GM19328 (cell line): Measurements from ENCODE around the gene TNPO2.

Experiments
- ATAC-seq: cut with Tn5 transposase; IDR thresholded peaks from one replicate; pipeline ENCODE4 v1.9.1; 2021; ENCODE audit warnings: mild to moderate bottlenecking, moderate library complexity; ENCODE audit not compliant: unreplicated experiment

TNPO2 gene

DNA sequence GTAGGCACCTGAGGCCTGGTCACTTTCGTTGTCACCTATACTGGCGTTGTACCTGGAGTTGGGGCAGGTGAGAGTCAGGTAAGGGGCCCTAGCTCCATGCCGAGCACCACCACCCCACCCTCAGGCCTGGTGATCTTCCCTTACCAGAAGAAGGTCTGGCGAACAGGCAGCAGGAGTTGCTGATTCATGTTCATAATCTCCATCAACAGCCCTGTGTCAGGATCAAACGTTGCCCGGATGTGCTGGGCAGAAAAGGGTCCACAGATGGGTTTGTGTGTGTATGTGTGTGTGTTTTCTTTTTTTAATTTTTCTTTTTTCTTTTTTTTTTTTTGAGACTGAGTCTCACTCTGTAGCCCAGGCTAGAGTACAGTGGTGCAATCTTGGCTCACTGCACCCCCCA, 71.5 kb downstream of the TNPO2 start:
- ATAC-seq: no peak

DNA sequence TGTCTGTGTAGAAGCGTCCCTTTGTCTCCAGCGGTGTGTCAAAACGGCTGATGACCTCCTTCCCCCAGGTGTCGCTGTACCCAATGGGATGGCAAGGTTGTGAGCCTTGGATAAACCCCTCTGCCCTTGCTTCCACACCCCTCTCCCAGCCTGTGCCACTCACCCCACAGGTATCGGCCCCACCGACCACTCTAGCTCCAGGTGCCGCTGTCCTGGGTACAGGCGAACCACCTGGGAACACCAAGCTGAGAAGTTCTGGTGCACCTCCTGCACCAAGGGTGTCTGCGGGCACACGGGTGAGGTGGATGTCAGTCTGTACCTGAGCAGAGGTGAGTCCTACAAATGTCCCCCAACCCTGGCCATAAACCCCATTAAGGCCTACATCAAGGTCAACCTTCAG, 73.8 kb downstream of the TNPO2 start:
- ATAC-seq: no peak
